Stomach (tissue), 4 donors: ENCODE data around the gene ZGLP1.

Experiments
- CTCF ChIP-seq, 7 experiments: fragments of 450-650 bp in 4 of 7; fragments of 200-600 bp in 3 of 7; sonication (generic) in 3 of 7; IDR thresholded peaks; one replicate each; pipeline ENCODE4 v1.5.1; 2016 to 2019; ENCODE audit warnings: antibody characterized with exemption in 7 of 7, control low read depth in 2 of 7, mild to moderate bottlenecking in 1 of 7
- EP300 ChIP-seq: sonication (generic); formaldehyde crosslinking; IDR thresholded peaks from one replicate; pipeline ENCODE4 v1.6.1; 2017; ENCODE audit warnings: antibody characterized with exemption
- POLR2A ChIP-seq, 4 donors: fragments of 450-650 bp; IDR thresholded peaks; one replicate each; pipeline ENCODE4 v1.6.1; 2016; ENCODE audit warnings: antibody characterized with exemption in 4 of 4, control low read depth in 2 of 4, mild to moderate bottlenecking in 1 of 4, moderate library complexity in 1 of 4
- POLR2AphosphoS5 ChIP-seq, 3 donors: sonication (generic); formaldehyde crosslinking; IDR thresholded peaks; one replicate each; pipeline ENCODE4 v1.6.1; 2016; ENCODE audit warnings: antibody characterized with exemption in 3 of 3

GRCh38 chr19:10343495-10343894 is 33.9 kb upstream of the ZGLP1 start:
- no peak for TF ChIP-seq CTCF (IDR thresholded peaks at IDR 0.05)
- no peak for TF ChIP-seq EP300
- TF ChIP-seq POLR2A (IDR thresholded peaks at IDR 0.05) = no peak
- TF ChIP-seq POLR2AphosphoS5 (IDR thresholded peaks at IDR 0.05) = no peak
